Activated naive CD8-positive, alpha-beta T cell treated with anti-CD3 and anti-CD28 coated beads, Interleukin-2, amount 50 U/mL, for 24 hours (primary cell): Measurements from ENCODE around the gene FDCSP.
"Not testable (repeated sequence)": the region's sequence is repeated elsewhere in the genome, so short reads cannot be mapped to it uniquely, and the experiment has no call there.

Experiments
- ATAC-seq: fragments of 150-1000 bp; cut with Tn5 transposase; one replicate; pipeline ENCODE4 v1.10.0; 2021
- DNase-seq: peaks from one replicate; pipeline ENCODE4 v3.0.0; 2021
- H3K27ac Mint-ChIP-seq: one replicate; pipeline ENCODE4 v1.8.0; 2021; ENCODE audit warnings: mild to moderate bottlenecking, mixed read lengths
- H3K27me3 Mint-ChIP-seq: one replicate; pipeline ENCODE4 v1.8.0; 2021; ENCODE audit warnings: mixed read lengths
- H3K36me3 Mint-ChIP-seq: one replicate; pipeline ENCODE4 v1.8.0; 2021; ENCODE audit warnings: low read depth, mixed read lengths
- H3K4me1 Mint-ChIP-seq: one replicate; pipeline ENCODE4 v1.8.0; 2021; ENCODE audit warnings: mixed read lengths
- H3K4me3 Mint-ChIP-seq: one replicate; pipeline ENCODE4 v1.8.0; 2021; ENCODE audit warnings: mild to moderate bottlenecking, moderate library complexity, mixed read lengths
- H3K9me3 Mint-ChIP-seq: one replicate; pipeline ENCODE4 v1.8.0; 2021; ENCODE audit warnings: mixed read lengths

FDCSP gene

DNA sequence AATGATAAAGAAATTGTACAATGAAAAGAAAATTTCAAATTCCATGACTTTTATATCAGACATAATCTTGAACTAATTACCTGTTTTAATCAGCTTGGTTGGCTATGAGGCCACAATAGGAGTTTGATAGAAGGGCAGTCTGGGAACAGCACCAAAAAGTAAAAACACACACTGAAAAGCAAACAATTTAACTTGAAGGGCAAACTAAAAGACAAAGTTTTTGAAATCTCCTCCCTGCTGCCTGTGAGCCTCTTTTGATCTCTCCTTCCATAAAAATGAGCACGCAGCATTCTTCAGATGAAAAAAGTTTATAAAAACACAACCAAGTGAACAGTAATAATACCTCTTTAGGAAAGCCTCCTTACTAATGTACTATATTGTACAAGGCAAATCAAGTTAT lies 22.3 kb upstream of the FDCSP start:
- Mint-ChIP-seq H3K9me3 (peaks cover 3% of the 10 kb centered on the region), H3K36me3 (no peaks in the 10 kb centered on the region), H3K27ac (no peak overlapping the region), H3K4me3 (no peak overlapping the region), H3K27me3 (no peaks in the 10 kb centered on the region), H3K4me1 (no peaks in the 10 kb centered on the region)
- no peak for DNase-seq
- no peak for ATAC-seq

DNA sequence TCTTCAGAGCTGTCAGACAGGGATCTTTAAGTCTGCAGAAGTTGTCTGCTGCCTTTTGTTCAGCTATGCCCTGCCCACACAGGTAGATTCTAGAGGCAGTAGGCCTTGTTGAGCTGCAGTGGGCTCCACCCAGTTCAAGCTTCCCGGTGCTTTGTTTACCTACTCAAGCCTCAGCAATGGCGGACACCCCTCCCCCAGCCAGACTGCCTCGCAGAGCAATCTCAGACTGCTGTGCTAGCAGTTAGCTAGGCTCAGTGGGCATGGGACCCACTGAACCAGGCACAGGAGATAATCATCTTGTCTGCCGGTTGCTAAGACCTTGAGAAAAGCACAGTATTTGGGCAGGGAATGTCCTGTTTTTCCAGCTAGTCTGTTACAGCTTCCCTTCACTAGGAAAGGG lies 13.2 kb upstream of the FDCSP start:
- not testable (repeated sequence) for DNase-seq, H3K36me3 Mint-ChIP-seq, H3K27me3 Mint-ChIP-seq, H3K4me3 Mint-ChIP-seq, H3K27ac Mint-ChIP-seq, H3K9me3 Mint-ChIP-seq, ATAC-seq, H3K4me1 Mint-ChIP-seq

GRCh38 chr4:70216109-70216508 lies 9.8 kb upstream of the FDCSP start:
- not testable (repeated sequence) for H3K4me3 Mint-ChIP-seq, ATAC-seq, H3K36me3 Mint-ChIP-seq, DNase-seq, H3K9me3 Mint-ChIP-seq, H3K4me1 Mint-ChIP-seq, H3K27me3 Mint-ChIP-seq, H3K27ac Mint-ChIP-seq

DNA sequence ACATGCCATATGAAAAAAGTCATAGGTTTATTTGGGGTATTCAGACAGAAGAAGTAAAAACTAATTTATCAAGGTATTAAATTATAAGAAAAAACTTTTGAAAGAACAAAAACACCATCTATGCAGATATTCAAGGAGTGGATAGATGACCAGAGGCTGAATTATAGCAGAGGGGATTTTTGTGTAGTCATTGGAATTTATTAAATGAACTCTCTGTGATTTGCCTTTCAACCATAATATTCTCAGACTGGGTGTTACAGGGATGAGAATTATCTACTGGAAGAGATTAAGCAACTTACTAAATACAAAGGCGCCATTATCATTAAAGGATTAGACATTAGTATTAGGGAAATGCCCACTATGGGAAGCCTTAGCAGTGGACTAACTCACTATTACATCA lies 9.4 kb upstream of the FDCSP start:
- not testable (repeated sequence) for DNase-seq, H3K4me1 Mint-ChIP-seq, H3K4me3 Mint-ChIP-seq, H3K27me3 Mint-ChIP-seq, H3K9me3 Mint-ChIP-seq, H3K36me3 Mint-ChIP-seq, H3K27ac Mint-ChIP-seq, ATAC-seq

GRCh38 chr4:70221389-70221788 lies 4.5 kb upstream of the FDCSP start:
- H3K27ac Mint-ChIP-seq, H3K27me3 Mint-ChIP-seq, H3K36me3 Mint-ChIP-seq, H3K4me1 Mint-ChIP-seq, H3K4me3 Mint-ChIP-seq, ATAC-seq, DNase-seq, H3K9me3 Mint-ChIP-seq: not testable (repeated sequence)

DNA sequence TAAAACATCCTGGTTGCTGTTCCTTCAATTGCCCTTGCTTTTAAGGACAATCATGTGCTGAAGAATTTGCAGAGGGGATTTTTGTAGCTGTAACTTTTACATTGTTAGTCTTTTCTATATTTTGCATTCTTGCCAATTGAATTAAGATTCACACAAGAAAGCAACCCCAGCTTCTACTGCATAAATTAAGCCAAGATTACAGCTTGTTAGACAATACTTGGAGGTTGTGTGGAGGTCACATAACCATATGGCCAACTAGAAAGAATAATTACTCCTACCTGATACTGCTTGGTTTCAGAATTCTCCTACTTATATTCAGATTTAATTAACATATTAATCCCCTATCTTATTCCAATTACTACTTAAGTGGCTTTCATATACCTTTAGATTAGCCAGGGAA lies 4.1 kb upstream of the FDCSP start:
- not testable (repeated sequence) for H3K9me3 Mint-ChIP-seq, H3K27ac Mint-ChIP-seq, H3K36me3 Mint-ChIP-seq, H3K4me1 Mint-ChIP-seq, H3K27me3 Mint-ChIP-seq, H3K4me3 Mint-ChIP-seq, DNase-seq, ATAC-seq

DNA sequence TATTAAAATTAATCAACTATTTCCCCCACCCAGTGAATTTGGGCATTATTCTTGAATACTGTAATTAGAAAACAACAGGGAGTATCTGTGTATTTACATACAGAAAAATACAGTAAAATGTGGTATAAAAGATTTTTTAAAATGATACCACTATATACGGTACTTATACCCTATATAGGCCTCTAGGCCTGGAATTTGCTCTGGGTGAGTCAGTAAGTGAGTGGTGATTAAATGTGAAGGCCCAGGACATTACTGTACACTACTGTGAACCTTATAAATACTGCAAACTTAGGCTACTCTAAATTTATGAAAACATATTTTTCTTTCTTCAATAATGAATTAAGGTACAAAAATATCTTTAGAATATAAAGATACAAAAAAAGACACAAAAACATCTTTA lies 10.2 kb downstream of the FDCSP start:
- H3K36me3 Mint-ChIP-seq = no peaks in the 10 kb centered on the region

DNA sequence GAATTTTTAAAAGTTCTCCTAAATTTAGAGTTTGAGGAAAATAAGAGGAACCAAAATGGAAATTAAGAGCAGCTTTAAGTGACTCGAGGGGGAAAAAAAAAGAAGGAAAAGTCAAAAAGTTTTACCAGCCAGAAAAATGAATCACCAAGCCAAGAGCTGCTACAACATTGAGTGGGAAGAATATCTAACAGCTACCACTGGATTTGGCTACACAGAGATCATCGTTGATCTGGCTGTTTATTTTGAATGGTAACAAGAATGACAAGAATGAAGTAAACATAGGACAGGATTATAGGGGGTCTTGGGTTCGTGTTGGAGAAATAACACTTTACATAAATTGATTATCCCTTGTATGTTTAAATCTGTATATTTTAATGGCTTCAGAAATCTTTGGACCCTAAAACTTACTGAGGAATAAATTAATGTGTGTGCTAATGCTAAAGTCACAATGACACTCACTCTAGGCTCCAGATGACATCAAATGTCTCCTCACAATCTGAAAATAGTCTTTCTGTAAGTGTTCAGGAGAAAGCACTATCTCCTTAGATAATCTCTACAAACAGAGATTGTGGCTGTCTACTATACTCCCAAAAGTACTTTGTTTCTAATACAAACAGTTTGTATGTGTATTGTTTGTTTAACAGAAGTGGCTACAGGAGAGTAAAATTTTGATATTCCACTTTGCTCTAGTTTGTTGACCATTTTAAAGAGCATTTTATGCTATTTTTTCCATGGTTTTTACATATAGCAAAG lies 13.4 kb downstream of the FDCSP start:
- H3K36me3 Mint-ChIP-seq = no peaks in the 10 kb centered on the region
- H3K9me3 Mint-ChIP-seq = no peaks in the 10 kb centered on the region
- H3K4me3 Mint-ChIP-seq = no peak overlapping the region
- DNase-seq (no peak), ATAC-seq (no peak)
- no peak overlapping the region for H3K27ac Mint-ChIP-seq
- H3K27me3 Mint-ChIP-seq = no peaks in the 10 kb centered on the region
- H3K4me1 Mint-ChIP-seq = no peaks in the 10 kb centered on the region

More for the DNA sequence above, 10.2 kb downstream of the FDCSP start:
- Mint-ChIP-seq H3K27ac (no peak overlapping the region), H3K4me1 (no peaks in the 10 kb centered on the region), H3K9me3 (no peaks in the 10 kb centered on the region), H3K4me3 (no peak overlapping the region), H3K27me3 (no peaks in the 10 kb centered on the region)
- DNase-seq (no peak), ATAC-seq (no peak)

DNA sequence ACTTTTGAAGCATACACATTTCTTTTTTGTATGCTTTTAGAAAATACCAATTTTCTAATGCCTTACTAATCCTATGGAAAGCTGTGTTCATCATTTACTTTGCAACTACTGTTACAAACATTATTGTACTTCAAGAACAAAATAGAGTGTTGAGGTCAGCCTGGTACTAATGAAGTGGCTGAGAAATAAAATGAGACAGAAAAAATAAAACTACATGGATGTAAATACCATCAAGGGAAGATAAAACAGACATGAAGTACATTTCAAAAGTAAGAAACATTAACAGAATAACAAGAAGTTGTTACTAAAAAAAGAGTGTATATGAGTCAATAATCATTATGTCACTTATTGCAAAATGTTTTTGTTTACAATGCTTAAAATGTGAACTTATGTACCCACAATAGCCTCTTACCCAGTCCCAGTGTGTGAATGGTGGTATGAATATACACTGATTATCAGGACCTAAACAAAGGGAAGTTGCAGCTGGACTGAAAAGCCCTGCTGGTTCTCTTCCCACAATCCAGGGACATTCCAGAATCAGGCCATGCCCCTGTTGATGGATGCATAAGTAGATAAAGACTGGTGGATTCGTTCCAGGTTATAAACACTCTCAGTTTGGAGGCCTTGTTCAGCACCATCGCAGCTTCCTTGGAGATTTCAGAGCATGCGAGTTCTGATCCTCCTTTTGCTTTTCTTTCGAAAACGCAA lies 14.1 kb downstream of the FDCSP start:
- Mint-ChIP-seq H3K9me3 (no peaks in the 10 kb centered on the region), H3K27me3 (no peaks in the 10 kb centered on the region), H3K4me1 (no peaks in the 10 kb centered on the region), H3K27ac (no peak overlapping the region), H3K36me3 (no peaks in the 10 kb centered on the region), H3K4me3 (no peak overlapping the region)
- no peak for DNase-seq
- no peak for ATAC-seq

GRCh38 chr4:70242297-70242696 lies 16.4 kb downstream of the FDCSP start, which contains the start of gene CSN3:
TSS of gene CSN3 (plus strand) at chr4:70242597. CDS start at chr4:70244820, 2,223 bp downstream.
- H3K27ac Mint-ChIP-seq, DNase-seq, H3K4me3 Mint-ChIP-seq, H3K4me1 Mint-ChIP-seq, H3K27me3 Mint-ChIP-seq, H3K36me3 Mint-ChIP-seq, H3K9me3 Mint-ChIP-seq, ATAC-seq: not testable (repeated sequence)

GRCh38 chr4:70243091-70243490 lies 17.2 kb downstream of the FDCSP start:
- DNase-seq (no peak), ATAC-seq (no peak)
- H3K4me3 Mint-ChIP-seq = no peak overlapping the region
- no peaks in the 10 kb centered on the region for H3K27me3 Mint-ChIP-seq
- no peak overlapping the region for H3K27ac Mint-ChIP-seq
- no peaks in the 10 kb centered on the region for H3K4me1 Mint-ChIP-seq
- no peaks in the 10 kb centered on the region for H3K36me3 Mint-ChIP-seq
- H3K9me3 Mint-ChIP-seq = no peaks in the 10 kb centered on the region

GRCh38 chr4:70251250-70251944 lies 25.5 kb downstream of the FDCSP start:
- Mint-ChIP-seq H3K9me3 (no peaks in the 10 kb centered on the region), H3K27ac (no peak overlapping the region), H3K4me3 (no peak overlapping the region), H3K27me3 (no peaks in the 10 kb centered on the region), H3K4me1 (no peaks in the 10 kb centered on the region), H3K36me3 (no peaks in the 10 kb centered on the region)
- ATAC-seq = no peak
- DNase-seq = no peak

GRCh38 chr4:70251945-70252277 lies 26.0 kb downstream of the FDCSP start:
- no peaks in the 10 kb centered on the region for H3K27me3 Mint-ChIP-seq
- no peaks in the 10 kb centered on the region for H3K36me3 Mint-ChIP-seq
- H3K9me3 Mint-ChIP-seq = no peaks in the 10 kb centered on the region
- ATAC-seq (no peak), DNase-seq (no peak)
- H3K27ac Mint-ChIP-seq = no peak overlapping the region
- H3K4me3 Mint-ChIP-seq = no peak overlapping the region
- no peaks in the 10 kb centered on the region for H3K4me1 Mint-ChIP-seq

DNA sequence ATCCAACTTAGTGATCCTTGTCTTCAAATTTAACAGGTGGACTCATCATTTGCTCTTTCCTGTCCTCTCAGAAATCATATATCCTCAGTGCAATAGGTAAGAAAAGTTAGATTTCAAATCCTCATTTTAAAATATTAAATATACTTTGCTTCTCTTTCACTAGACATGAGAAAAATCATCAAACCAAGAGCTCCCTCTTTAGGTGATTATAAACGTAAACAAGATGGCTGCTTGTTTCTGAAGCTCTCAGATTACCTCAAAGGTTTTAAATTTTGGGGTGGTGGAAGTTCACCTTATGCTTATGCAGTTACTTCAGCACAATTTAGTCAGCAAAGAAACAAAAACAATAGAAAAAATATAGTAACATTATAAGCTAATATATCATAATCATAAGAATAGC lies 43.8 kb downstream of the FDCSP start:
- Mint-ChIP-seq H3K4me3 (no peak overlapping the region), H3K27ac (no peak overlapping the region), H3K4me1 (no peaks in the 10 kb centered on the region), H3K9me3 (no peaks in the 10 kb centered on the region), H3K27me3 (no peaks in the 10 kb centered on the region), H3K36me3 (no peaks in the 10 kb centered on the region)
- DNase-seq (no peak), ATAC-seq (no peak)

- H3K9me3 Mint-ChIP-seq = no peaks in the 10 kb centered on the region
- ATAC-seq (no peak), DNase-seq (no peak)
- no peaks in the 10 kb centered on the region for H3K27me3 Mint-ChIP-seq
- no peak overlapping the region for H3K27ac Mint-ChIP-seq
- no peaks in the 10 kb centered on the region for H3K4me1 Mint-ChIP-seq
- H3K4me3 Mint-ChIP-seq = no peak overlapping the region
- H3K36me3 Mint-ChIP-seq = no peaks in the 10 kb centered on the region
Observed at GRCh38 chr4:70277121-70277520, 51.2 kb downstream of the FDCSP start.
